PC-9 (cell line): ENCODE measurements around the gene CSF1.

ENCODE experiments used
- EZH2 ChIP-seq: fragments of 200-600 bp; sonication (generic); IDR thresholded peaks from 2 replicates; pipeline ENCODE4 v1.8.0; 2017; ENCODE audit warnings: antibody characterized with exemption, low read depth
- TF ChIP-seq, protein P1 (sequence below): fragments of 200-600 bp; sonication (generic); conservative IDR thresholded peaks from 2 replicates; pipeline ENCODE4 v1.6.1; 2017; ENCODE audit warnings: mixed run types, antibody characterized with exemption, mild to moderate bottlenecking, moderate library complexity

DNA sequence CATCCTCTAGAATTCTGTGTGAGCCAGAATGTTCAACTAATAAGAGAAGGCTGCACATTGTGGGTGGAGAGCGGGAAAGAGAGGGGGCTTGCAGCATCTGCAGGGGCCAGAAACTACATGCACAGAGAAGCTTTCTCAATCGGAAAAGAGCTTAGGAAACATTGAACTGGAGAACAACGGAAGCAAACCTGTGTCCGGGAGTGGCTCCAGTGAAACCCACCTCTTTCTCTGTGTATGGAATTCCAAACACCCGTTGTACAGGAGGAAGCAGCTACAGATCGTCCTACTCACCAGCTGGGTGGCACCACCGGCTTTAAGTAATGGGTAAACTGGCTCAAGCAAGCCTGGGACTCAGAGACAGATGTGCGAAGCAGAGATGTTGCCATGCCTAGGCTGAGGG is 14.0 kb upstream of the CSF1 start:
- TF ChIP-seq, protein P1, sequence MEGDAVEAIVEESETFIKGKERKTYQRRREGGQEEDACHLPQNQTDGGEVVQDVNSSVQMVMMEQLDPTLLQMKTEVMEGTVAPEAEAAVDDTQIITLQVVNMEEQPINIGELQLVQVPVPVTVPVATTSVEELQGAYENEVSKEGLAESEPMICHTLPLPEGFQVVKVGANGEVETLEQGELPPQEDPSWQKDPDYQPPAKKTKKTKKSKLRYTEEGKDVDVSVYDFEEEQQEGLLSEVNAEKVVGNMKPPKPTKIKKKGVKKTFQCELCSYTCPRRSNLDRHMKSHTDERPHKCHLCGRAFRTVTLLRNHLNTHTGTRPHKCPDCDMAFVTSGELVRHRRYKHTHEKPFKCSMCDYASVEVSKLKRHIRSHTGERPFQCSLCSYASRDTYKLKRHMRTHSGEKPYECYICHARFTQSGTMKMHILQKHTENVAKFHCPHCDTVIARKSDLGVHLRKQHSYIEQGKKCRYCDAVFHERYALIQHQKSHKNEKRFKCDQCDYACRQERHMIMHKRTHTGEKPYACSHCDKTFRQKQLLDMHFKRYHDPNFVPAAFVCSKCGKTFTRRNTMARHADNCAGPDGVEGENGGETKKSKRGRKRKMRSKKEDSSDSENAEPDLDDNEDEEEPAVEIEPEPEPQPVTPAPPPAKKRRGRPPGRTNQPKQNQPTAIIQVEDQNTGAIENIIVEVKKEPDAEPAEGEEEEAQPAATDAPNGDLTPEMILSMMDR: no peak
- TF ChIP-seq EZH2: no peak
